Measurements from ENCODE around the gene PTPRN2. TPM values are rescaled to one million over a fixed set of nuclear protein-coding genes. Genes with fewer than 3 reads are reported as not detected.
A peak's percentile ranks its signal among the peaks of the same experiment; 100 is the strongest.

Gene PTPRN2
- total RNA-seq, 2 donors from 2014 or later: 0.72 to 0.79 TPM

DNA sequence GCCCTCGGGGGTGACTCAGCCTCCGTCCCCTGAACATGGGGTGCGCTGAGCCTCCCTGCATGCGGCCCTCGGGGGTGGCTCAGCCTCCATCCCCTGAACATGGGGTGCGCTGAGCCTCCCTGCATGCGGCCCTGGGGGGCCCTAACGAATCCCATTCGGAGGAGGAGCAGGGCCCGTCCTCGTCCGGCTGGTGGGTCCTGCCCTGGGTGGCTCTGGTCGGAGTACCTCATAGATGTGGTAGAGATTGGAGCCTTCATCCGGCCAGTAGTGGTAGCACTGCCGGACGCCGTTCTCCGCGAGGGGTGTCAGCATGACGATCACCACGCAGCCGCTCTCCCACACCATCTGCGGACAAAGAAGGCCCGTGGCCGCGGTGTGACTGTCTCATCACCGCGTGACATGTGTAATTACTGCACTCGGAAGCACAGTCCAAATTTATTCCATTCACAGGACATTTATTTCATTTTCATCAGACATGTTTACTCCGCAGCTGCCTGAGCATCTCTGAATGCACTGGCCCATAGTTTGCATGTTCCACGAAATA lies 1009.8 kb downstream of the PTPRN2 start:
- Mint-ChIP-seq H3K4me1 (ENCODE audit: low read depth) (peaks cover 34% of the 10 kb centered on the region), H3K27me3 (ENCODE audit: low read depth) (no peaks in the 10 kb centered on the region), H3K27ac (no peak overlapping the region), H3K36me3 (ENCODE audit: insufficient read depth in 2 of 2) (no peaks in the 10 kb centered on the region), H3K4me3 (no peak overlapping the region), H3K9me3 (no peaks in the 10 kb centered on the region)
- ATAC-seq (replicated peaks in 1 of 2) (no peak), DNase-seq (no peak)

DNA sequence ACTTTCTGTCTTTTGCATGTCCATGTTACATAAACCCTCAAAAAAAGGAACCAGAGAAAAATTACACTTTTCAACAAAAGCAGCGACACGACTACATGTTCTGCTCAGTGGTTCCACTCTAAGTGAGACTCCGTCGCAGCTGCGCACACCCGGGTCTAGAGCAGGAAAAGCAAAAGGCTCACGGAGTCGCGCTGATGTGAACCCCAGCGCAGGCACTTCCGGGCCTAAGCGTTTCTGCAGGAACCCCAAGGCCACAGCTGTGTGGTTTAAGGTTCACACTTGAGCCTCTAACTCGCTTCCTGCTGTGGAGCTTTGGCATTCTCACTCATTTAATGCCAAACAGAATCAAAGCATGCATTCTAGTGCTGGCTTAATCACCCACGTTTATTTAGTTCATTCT lies 1010.6 kb downstream of the PTPRN2 start:
- Mint-ChIP-seq H3K27me3 (ENCODE audit: low read depth) (peaks cover 6% of the 10 kb centered on the region), H3K9me3 (no peaks in the 10 kb centered on the region), H3K4me1 (ENCODE audit: low read depth) (peaks cover 40% of the 10 kb centered on the region), H3K36me3 (ENCODE audit: insufficient read depth in 2 of 2) (no peaks in the 10 kb centered on the region), H3K27ac (no peak overlapping the region), H3K4me3 (peak overlapping the region; percentile 85 to 89)
- no peak for DNase-seq
- no peak for ATAC-seq (replicated peaks in 1 of 2)

DNA sequence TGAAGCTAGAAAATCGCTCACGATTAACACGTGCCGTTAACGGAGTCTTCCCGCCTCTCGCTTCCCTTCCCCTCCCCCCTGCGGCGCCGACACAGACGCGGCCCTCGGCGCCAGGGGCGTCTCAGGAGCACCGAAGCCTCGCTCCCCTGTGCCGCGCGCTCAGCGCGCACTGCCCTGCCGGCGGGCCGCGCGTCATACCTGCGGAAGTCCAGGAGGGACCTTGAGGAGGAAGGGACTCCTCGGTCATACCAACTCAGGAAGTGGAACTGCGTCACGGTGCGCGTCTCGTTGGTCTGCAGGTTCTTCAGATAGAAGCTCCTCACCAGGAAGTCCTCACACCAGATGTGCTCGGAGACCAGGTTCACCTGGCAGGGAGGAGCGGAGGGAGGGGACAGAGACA lies 1011.2 kb downstream of the PTPRN2 start:
- H3K4me1 Mint-ChIP-seq (ENCODE audit: low read depth): peaks cover 40% of the 10 kb centered on the region
- ATAC-seq (replicated peaks in 1 of 2): peak; percentile 84 to 88
- peak overlapping the region; percentile 85 to 89 for H3K4me3 Mint-ChIP-seq
- peak; percentile 67 to 68 for DNase-seq
- H3K36me3 Mint-ChIP-seq (ENCODE audit: insufficient read depth in 2 of 2): no peaks in the 10 kb centered on the region
- no peak overlapping the region for H3K27ac Mint-ChIP-seq
- peaks cover 6% of the 10 kb centered on the region for H3K27me3 Mint-ChIP-seq (ENCODE audit: low read depth)
- H3K9me3 Mint-ChIP-seq: no peaks in the 10 kb centered on the region

DNA sequence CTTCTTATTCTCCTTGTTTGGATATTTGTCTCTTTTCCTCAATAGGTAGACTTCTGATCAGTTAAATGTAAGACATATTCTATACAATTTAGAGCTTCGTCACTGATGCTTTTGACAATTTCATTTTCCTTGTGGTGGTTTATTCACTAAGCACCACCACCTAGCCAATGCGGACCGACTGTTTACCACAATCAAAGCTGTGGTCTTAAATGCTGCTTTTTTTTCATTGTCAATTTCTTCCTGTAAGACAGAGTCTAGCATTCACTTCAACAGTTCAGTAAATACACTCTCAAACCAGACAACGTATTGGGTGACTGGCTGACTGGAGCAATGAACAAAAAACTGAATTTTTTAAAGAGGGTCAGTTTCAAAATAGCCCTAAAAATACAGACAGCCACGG lies 1011.8 kb downstream of the PTPRN2 start:
- no peaks in the 10 kb centered on the region for H3K36me3 Mint-ChIP-seq (ENCODE audit: insufficient read depth in 2 of 2)
- DNase-seq: no peak
- peaks cover 40% of the 10 kb centered on the region for H3K4me1 Mint-ChIP-seq (ENCODE audit: low read depth)
- H3K4me3 Mint-ChIP-seq: peak overlapping the region; percentile 85 to 89
- H3K9me3 Mint-ChIP-seq: no peaks in the 10 kb centered on the region
- no peak for ATAC-seq (replicated peaks in 1 of 2)
- no peak overlapping the region for H3K27ac Mint-ChIP-seq
- peaks cover 6% of the 10 kb centered on the region for H3K27me3 Mint-ChIP-seq (ENCODE audit: low read depth)

DNA sequence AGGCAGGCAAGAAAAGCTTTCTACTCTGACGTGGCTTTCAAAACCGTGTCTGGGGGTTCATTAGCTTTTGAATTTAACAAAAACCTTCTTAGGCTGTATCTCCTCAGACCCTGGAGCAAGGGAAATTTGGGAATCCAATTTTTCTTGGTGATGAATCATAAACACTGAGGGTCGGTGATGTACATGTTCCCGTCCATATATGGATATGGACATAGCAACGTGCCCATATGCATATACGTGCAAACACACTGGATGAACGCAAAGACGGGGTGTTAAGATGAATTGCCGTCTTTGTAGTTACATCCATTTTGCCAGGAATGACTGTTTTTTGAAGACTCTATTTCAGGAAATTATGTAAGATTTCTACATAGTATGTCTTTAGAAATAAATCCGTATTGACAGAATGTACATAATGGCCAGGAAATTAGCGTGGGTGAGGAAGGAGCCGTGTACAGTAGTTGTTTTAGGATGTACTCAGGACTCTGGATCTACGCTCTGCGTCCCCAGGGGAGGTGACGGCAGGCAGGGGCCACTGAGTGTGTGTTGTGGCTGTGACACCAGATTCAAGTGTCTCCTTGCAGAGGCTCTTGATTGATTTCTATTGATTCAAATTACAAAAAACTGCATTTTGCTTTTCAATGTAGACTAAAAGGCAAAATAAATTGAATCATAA lies 1012.6 kb downstream of the PTPRN2 start:
- peak overlapping the region in 1 of 2 donors; percentile 85 for H3K4me3 Mint-ChIP-seq
- H3K36me3 Mint-ChIP-seq (ENCODE audit: insufficient read depth in 2 of 2): no peaks in the 10 kb centered on the region
- no peak for ATAC-seq (replicated peaks in 1 of 2)
- H3K4me1 Mint-ChIP-seq (ENCODE audit: low read depth): peaks cover 46% of the 10 kb centered on the region
- no peak for DNase-seq
- peaks cover 6% of the 10 kb centered on the region for H3K27me3 Mint-ChIP-seq (ENCODE audit: low read depth)
- no peaks in the 10 kb centered on the region for H3K9me3 Mint-ChIP-seq
- H3K27ac Mint-ChIP-seq: no peak overlapping the region

DNA sequence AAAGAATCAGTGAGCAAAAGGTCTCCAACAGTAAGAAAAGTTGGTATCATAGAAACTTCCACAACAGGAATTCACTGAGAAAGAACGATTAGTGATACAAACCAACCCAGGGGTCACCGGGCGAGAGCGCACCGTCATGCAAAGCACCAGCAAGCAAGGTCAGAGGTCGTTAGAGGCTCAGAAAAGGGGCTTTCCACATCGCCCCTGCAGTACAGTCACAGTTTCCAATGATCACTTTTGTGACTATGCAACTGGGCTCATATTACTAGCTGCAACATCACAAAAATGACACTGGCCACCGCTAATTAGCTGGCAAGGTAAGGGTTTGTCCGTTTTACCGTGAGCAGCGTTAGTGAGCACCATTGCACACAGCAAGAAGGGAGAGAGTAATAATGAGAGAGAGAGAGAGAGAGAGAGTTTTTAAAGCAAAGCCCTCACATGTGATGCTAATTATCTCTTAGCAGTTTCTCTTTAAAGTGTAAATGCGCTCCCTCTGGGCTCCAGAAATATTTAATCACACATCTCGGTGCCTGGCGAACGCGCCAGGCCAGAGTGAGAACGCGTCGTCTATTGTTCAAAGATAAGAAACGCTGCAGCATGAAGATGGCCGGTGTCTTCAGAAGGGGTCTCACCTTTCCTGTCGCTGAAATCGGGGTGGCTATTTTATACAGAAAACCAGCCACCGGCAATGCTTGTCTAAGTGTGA lies 1013.4 kb downstream of the PTPRN2 start:
- H3K27ac Mint-ChIP-seq: peak overlapping the region; percentile 22
- H3K27me3 Mint-ChIP-seq (ENCODE audit: low read depth): peaks cover 6% of the 10 kb centered on the region
- peak overlapping the region in 1 of 2 donors; percentile 36 for H3K4me3 Mint-ChIP-seq
- H3K36me3 Mint-ChIP-seq (ENCODE audit: insufficient read depth in 2 of 2): no peaks in the 10 kb centered on the region
- DNase-seq: peak; percentile 10 to 19
- no peaks in the 10 kb centered on the region for H3K9me3 Mint-ChIP-seq
- ATAC-seq (replicated peaks in 1 of 2): peak; percentile 20 to 41
- H3K4me1 Mint-ChIP-seq (ENCODE audit: low read depth): peaks cover 54% of the 10 kb centered on the region

DNA sequence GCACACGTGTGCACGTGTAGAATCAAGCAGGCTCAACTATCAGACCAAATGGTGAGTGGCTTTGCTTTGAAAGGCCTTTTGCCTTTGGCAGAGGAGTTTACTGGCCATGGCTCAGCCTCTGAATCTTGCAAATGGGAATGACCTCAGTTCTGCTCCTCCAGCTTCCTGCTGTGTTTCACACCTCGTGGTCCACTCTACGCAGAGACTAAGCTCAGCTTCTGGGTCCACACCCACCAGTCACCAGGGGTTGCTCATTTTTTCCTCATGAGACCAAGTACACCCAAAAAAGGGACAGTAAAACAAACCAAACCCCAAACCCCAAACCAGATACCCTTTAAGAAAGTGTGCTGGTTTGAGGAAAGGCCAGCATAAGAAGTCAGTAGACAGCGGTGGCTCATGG lies 1014.4 kb downstream of the PTPRN2 start:
- peak; percentile 21 to 31 for DNase-seq
- H3K4me1 Mint-ChIP-seq (ENCODE audit: low read depth): peaks cover 64% of the 10 kb centered on the region
- H3K36me3 Mint-ChIP-seq (ENCODE audit: insufficient read depth in 2 of 2): no peaks in the 10 kb centered on the region
- H3K4me3 Mint-ChIP-seq: peak overlapping the region; percentile 19 to 36
- no peak overlapping the region for H3K27ac Mint-ChIP-seq
- ATAC-seq (replicated peaks in 1 of 2): peak; percentile 14 to 31
- peaks cover 6% of the 10 kb centered on the region for H3K27me3 Mint-ChIP-seq (ENCODE audit: low read depth)
- H3K9me3 Mint-ChIP-seq: no peaks in the 10 kb centered on the region

DNA sequence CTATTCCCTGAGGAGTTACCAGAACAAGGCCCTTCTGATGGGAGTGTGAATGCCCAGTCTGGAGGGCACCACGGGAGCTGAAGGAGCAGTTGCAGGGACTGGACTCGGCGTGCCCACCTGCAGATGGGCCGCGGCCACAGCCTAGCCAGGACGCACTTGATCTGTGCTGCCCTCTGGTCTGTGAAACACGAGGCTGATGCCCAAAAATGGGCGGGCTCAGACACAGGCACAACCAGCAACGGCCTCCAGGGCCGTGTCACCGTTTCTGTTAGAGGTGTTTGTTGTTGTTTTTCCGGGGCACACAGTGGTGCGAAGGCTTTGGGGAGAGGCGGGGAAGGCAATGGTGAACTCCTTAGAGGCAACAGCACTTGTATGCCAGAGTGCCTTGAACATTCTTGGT lies 1015.0 kb downstream of the PTPRN2 start:
- Mint-ChIP-seq H3K27me3 (ENCODE audit: low read depth) (peaks cover 6% of the 10 kb centered on the region), H3K9me3 (no peaks in the 10 kb centered on the region), H3K4me3 (no peak overlapping the region), H3K27ac (no peak overlapping the region), H3K4me1 (ENCODE audit: low read depth) (peaks cover 69% of the 10 kb centered on the region), H3K36me3 (ENCODE audit: insufficient read depth in 2 of 2) (no peaks in the 10 kb centered on the region)
- ATAC-seq (replicated peaks in 1 of 2): no peak
- DNase-seq: no peak

DNA sequence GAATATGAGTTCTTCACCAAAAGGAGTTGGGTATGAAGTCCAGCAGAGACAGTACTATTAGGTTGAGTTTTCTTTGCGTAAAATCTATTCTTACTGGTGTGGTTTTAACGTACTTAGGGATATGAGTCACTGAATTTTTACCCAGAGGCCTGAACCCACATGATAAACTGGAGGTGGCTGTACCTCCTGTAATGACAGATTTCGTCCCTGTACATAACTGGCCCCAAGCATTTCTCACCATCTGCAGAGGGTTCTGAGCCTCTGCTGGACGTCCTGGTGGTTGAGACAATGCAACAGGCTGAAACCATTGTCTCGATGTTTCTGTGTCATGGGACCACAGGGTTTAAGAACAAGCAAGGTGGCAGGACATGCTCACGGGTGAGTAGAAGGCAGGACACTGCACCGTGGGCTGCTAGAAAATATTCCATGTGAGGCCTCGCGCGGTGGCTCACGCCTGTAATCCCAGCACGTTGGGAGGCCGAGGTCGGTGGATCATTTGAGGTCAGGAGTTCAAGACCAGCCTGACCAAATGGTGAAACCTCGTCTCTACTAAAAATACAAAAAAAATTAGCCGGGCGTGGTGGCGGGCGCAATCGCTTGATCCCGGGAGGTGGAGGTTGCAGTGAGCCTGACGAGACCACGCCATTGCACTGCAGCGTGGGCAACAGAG lies 1017.0 kb downstream of the PTPRN2 start:
- peak; percentile 73 for ATAC-seq (replicated peaks in 1 of 2)
- H3K4me3 Mint-ChIP-seq: peak overlapping the region in 1 of 2 donors; percentile 91

DNA sequence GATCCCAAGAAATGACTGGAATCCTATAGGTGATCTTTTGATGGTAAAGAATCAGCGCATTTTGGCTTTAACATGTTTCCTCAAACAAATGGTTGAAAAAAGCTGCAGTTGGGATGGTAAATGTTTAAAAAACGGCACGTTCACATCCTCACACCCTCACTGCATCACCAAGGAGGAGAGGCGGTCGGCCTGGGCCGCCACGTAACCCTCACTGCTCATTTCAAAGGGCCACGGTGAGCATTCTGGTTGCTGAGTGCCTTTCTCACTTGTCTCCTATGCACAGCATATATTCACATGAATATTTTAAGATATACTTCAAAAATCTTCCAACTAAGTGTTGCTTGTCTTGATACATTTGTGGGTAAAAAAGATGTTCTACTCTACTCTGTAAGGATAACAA lies 1017.7 kb downstream of the PTPRN2 start:
- Mint-ChIP-seq H3K4me1 (ENCODE audit: low read depth) (peaks cover 50% of the 10 kb centered on the region), H3K27ac (no peak overlapping the region), H3K4me3 (peak overlapping the region in 1 of 2 donors; percentile 91), H3K9me3 (no peaks in the 10 kb centered on the region), H3K27me3 (ENCODE audit: low read depth) (peaks cover 6% of the 10 kb centered on the region), H3K36me3 (ENCODE audit: insufficient read depth in 2 of 2) (no peaks in the 10 kb centered on the region)
- no peak for DNase-seq
- ATAC-seq (replicated peaks in 1 of 2): no peak

More for the DNA sequence above, 1017.0 kb downstream of the PTPRN2 start:
- Mint-ChIP-seq H3K9me3 (no peaks in the 10 kb centered on the region), H3K27me3 (ENCODE audit: low read depth) (peaks cover 6% of the 10 kb centered on the region), H3K4me1 (ENCODE audit: low read depth) (peaks cover 52% of the 10 kb centered on the region), H3K27ac (peak overlapping the region; percentile 68), H3K36me3 (ENCODE audit: insufficient read depth in 2 of 2) (no peaks in the 10 kb centered on the region)
- peak; percentile 25 for DNase-seq

DNA sequence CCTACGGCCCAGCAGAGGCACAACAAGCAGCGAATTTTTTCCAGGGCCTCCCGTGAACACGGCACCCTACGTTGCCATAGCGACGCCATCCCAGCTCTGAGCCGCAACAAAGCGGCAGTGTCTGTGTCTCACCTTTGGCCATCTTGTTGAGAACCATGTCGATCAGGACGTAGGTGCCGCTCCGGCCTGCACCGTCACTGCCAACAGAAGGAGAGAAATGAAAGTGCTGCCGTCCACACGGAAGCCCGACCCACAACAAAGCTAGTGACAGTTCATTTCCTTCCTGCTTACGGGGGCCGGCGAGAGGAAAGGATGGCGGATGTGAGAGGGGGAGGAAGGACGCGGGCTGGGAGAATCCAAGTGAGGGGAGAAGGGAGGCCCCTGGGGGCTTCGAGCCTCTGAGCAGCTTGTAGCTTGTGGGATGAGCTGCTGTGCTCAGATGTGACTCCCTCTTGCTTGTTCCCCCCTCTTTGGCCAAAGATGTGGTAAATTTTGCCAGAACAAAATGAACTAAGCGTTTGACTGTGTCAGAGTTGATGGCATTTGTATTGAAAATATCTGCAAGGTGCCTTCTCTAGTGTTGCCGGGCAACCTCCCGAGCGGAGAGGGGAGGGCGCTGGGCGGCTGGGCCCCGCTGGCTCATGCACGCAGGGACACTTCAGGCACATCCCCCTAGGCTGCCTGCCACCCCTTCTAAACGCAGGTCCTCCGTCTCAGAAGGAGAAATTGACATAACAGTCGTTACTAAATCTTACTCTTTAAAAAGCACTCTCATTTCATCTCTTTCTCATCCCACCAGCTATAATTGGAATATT lies 1018.6 kb downstream of the PTPRN2 start:
- DNase-seq (peak; percentile 54 to 57), ATAC-seq (replicated peaks in 1 of 2) (peak; percentile 61 to 68)
- Mint-ChIP-seq H3K27me3 (ENCODE audit: low read depth) (peaks cover 6% of the 10 kb centered on the region), H3K36me3 (ENCODE audit: insufficient read depth in 2 of 2) (no peaks in the 10 kb centered on the region), H3K27ac (peak overlapping the region; percentile 45), H3K9me3 (no peaks in the 10 kb centered on the region), H3K4me3 (peak overlapping the region; percentile 83 to 91), H3K4me1 (ENCODE audit: low read depth) (peaks cover 46% of the 10 kb centered on the region)

DNA sequence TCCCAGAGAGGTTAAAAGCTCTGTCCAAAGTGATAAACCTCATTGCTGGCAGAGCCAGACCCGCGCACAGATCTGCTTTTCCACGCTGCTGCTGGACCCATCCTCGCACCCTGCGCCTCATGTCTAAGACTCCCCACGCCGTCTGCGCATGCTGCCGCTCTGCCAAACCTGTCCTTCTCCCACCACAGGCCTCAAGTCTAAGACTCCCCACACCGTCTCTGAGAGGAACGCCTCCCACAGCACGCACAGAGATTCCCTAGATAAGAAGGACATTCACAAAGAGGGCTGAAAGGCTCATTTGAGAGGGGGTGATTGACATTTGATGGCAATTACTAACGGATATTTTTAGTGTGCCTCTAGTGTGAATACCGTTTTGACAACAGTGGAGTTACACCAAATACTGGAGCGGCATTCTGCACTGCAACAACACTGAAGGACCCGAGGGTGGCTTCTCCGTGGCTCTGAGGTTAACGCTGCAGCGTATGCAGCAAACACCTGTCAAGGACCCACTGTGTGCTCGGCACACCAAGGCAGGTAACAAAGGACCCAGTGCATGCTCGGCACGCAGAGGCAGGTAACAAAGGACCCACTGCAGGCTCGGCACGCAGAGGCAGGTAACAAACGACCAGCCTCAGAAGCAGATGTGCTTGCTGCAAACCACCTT lies 1019.4 kb downstream of the PTPRN2 start:
- no peaks in the 10 kb centered on the region for H3K36me3 Mint-ChIP-seq (ENCODE audit: insufficient read depth in 2 of 2)
- H3K27me3 Mint-ChIP-seq (ENCODE audit: low read depth): peaks cover 6% of the 10 kb centered on the region
- peak overlapping the region; percentile 83 to 91 for H3K4me3 Mint-ChIP-seq
- ATAC-seq (replicated peaks in 1 of 2) (peak in 1 of 2 donors; percentile 3), DNase-seq (no peak)
- H3K9me3 Mint-ChIP-seq: no peaks in the 10 kb centered on the region
- H3K4me1 Mint-ChIP-seq (ENCODE audit: low read depth): peaks cover 39% of the 10 kb centered on the region
- H3K27ac Mint-ChIP-seq: peak overlapping the region; percentile 45
